NCI-H748 (cell line): ENCODE measurements around the gene SLCO3A1.

ENCODE experiments used
- DNase-seq: peaks from one replicate; lab custom pipeline; 2025; ENCODE audit not compliant: unreplicated experiment; lab: John Stamatoyannopoulos, UW

The SLCO3A1 gene

DNA sequence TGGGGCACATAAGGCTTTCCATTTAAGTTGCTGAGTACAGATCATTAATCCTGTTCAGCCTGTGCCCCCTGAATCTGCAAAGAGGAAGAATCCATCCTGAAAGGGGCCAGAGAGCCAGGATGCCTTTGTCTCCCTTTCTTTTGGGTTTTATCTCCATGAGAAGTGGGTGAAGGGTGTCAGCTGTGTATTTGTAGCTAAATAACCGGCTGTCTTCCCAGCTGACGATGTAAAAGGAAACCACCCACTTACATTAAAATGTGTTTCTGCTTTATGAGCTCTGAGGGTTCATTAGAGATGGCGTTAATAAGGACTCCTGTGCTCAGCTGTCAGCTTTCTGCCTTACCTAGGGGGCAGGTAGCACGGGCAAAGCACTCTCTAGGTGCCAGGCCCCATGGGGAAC is 83.4 kb downstream of the SLCO3A1 start:
- DNase-seq: peak; percentile 26

DNA sequence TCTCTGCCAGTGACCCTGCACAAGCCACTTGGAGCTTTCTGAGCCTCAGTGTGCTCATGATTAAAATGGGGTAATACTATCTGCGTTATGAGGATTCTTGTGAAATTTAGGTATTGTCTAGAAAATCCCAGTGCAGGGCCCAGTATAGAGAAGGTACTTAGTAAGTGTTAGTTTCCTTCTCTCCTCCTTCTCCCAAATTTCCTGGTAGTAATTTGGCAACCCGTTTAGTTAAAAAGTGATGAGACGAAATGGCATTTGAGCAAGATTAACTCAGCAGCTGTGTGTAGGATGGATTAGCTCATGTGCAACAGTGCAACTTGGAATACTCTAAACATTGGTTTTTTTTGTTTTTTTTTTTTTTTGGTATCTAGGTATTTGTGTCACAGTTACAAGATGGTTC is 84.6 kb downstream of the SLCO3A1 start:
- no peak for DNase-seq

GRCh38 chr15:91939403-91939831 is 85.9 kb downstream of the SLCO3A1 start:
- DNase-seq: no peak

DNA sequence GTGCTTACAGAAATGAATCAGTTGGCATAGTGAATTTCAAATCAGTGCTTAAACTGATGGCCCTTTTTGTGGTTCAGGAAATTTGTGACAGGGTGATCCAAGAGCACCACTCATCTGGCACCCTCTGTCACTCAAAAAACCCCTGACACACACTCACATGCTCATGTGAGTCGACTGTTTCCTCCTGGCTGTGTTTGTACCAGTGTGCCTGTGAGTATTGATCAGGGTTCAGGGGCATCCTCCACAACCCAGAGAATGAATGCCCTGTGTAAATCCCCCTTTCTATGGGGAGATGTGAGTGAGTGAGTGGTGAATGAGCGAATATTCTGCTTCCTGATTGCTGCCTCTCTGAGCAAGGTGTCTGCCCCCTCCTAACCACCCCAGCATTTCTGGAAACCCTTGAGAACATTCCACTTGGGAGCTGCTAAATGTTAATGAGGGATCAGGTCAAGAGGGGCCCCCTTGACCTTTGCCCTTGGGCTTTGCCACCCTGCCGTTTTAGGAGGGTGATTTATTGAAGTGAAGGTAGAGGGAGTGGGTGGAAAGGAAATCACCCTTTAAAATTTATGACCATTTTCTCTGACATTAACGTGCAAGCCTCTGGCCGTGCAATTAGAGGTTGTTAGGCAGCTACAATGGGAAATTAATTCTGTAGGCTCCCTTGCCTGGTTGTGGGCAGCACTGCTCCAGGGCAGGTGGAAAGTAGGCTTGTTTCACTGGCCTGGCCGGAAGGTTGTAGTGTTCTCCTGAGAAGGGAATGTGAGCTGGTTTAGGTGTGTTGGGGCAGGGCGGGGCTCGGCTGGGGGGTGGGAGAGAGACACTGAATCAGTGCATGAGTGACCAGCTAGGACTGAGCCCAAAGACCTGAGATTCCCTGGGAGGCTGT is 87.2 kb downstream of the SLCO3A1 start:
- DNase-seq: peak; percentile 69

GRCh38 chr15:91941871-91942658 is 88.6 kb downstream of the SLCO3A1 start:
- no peak for DNase-seq

DNA sequence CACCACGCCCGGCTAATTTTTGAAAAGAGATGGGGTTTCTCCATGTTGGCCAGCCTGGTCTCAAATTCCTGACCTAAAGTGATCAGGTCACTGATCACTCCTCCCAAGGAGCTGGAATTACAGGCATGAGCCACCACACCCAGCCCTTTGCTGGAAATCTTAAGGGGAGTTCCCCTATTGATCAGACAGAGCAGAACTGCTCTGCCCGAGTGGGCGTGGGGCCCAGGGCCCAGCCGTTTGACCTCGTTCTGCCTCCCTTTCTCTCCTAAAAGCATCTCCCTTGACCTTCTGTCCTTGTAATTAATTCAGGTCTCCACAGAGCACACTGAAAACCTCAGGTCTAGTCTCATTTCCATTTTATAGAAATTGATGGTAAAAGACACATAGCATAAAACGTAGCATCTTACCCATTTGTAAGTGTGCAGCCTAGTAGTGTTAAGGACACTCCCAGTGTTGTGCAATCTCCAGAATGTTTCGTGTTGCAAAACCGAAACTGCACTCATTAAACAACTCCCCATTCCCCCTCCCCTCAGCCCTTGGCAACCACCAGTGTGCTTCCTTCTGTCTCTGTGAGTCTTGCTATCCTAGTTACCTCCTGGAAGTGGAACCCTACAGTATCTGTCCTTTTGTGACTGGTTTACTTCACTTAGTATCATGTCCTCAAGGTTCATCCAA is 89.3 kb downstream of the SLCO3A1 start:
- peak; percentile 66 for DNase-seq

DNA sequence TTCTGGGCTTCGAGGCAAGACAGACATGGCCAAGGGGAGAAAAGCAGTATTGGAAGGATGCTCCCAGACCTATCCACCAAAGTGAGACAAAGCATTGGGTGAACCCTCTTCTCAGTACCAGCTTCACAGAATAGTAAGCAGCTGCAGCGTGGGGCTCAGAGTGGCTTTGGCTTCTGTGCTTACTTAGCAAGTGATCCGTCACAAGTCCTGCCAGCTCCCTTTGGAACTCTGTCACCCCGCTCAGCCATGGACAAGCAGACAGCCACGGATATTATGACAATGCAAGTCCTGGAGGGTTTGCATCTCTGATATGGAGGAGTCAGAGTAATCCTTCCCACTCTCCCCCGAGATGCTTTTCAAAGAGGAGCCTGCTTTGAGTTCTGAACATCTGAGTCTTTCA is 90.8 kb downstream of the SLCO3A1 start:
- no peak for DNase-seq

- DNase-seq: no peak
Observed at GRCh38 chr15:91945385-91945784, 91.9 kb downstream of the SLCO3A1 start.

DNA sequence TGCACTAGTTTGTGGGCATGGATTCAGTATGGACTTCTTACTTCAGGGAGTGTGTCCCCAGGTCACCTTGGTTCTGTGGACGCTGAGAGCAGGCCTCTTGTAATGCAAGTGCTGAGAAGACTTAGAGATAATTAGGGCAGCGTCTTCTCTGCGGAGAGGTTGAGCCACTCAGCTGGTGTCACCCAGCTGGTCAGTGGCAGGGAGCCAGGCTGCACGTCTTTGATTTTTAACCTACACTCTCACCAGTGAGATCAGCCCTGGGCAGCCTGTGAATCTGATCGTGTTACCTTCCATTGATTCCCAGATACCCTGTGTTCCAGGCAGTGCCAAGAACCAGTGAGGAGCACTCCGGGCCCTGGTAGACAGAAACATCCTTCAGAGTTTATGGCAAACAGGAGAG is 92.6 kb downstream of the SLCO3A1 start:
- no peak for DNase-seq

- no peak for DNase-seq
Observed at GRCh38 chr15:91946581-91947292, 93.2 kb downstream of the SLCO3A1 start.

DNA sequence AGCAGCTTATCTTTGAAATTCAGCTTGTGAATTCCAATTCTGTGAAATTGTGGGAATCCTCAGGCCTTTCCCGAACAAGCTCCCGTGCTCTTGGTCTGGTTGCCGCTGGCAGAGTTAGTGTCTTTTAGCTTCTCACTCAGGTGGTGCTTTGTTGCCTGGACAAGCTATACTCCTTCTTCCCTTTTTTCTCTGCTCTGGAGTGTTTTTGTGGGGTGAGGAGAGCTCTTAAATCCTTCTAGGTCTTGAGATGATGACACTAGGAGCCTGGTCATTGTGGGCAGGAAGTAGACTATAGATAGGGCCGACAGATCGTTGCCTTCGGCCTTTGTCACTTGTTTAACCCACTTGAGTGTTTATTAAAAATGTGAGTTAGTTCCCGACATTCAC is 93.8 kb downstream of the SLCO3A1 start:
- DNase-seq: peak; percentile 35

- peak; percentile 46 for DNase-seq
Observed at GRCh38 chr15:91947683-91948608, 94.4 kb downstream of the SLCO3A1 start.

- no peak for DNase-seq
Observed at GRCh38 chr15:91949361-91949760, 95.9 kb downstream of the SLCO3A1 start.

DNA sequence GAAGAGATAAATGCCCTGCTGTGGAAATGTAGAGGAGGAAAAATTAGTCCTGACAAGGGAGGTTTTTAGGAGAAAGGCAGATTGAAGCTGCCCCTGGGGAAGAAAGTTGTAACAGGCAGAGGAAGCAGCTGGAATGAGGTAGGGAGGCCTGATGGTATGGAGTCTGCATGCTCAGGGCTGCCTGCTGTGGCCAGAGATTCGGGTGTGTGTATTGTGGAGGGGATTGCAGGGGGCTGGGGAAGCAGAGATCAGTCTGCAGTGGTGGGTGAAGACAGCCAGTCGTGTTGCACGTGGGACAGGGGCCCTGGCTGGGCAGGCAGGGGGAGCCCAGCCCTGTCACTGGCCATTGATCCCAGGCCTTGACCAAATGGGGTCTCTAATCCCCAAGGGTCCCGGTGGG is 96.5 kb downstream of the SLCO3A1 start:
- no peak for DNase-seq

GRCh38 chr15:91950631-91951329 is 97.3 kb downstream of the SLCO3A1 start:
- no peak for DNase-seq

DNA sequence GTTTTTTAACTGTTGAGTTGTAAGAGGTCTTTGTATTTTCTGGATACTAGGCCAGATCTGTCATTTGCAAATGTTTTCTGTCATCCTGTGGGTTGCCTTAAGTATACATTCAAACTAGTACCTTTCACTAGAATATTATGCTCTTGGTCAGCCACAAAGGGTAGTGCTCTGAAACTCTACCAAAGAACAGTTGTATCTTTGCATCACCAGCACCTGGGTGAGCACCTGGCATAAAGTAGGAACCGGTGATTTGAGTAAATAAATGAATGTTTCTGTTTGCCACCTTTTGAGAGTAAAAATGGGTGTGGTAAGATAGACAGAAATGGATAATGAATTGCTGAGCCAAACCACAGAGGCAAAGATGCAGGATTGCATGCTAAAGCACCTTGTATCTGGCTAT is 98.7 kb downstream of the SLCO3A1 start:
- DNase-seq: peak; percentile 75

DNA sequence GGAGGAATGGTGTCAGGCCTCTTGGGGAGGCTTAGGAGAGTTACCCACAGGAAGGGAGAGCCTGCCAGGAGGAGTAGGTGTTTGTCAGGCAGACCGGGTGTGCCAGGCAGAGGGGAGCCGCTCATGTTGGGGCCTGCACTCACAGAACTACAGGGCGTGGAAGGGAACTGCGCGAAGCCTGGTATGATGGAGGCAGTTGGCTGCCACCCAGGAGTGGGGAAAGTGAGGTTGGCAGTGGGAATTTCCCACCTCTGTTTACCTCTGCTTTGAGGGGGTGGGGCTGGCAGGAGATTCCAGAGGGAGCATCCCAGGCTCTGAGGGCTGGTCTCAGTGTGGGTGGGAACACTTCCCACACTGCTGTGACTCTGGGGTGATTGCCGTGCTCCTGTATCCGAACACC is 99.9 kb downstream of the SLCO3A1 start:
- DNase-seq: peak; percentile 36

- peak; percentile 77 for DNase-seq
Observed at GRCh38 chr15:91954292-91954691, 100.8 kb downstream of the SLCO3A1 start.

DNA sequence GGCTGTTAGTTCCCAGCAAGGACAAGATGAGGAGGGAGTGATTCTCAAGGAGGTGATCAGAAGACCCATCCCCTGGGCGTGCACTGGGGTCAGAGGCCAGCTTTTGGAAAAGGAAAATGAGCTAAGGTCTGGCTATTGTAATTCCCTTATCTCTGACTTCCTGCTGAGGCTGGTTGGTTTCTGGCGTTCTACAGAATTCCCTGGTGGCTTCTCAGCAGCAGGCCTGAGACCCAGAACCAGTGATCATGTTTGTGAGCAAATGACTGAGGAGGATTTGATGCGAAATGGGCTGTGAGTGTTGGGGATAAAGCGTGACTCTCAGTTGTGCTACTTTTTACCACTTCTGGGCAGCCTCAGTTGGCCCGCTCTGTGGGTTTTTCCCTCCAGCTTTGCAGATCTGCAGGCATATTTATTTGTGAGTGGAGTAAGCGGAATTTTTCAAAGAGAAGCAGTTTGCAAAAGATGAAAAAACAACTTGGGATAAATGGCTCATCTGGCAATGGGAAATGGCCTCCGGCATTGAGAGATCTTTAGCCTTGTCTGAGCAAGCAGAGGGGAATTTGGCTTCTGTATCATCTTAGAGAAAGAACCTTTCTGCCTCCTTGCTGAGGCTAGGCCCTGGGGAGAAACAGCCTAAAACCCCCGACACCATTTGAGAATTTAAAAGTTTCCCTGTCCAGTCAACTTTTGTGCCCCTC is 102.7 kb downstream of the SLCO3A1 start:
- no peak for DNase-seq
